OCI-LY7 (cell line): Measurements from ENCODE around the gene FSHR.

Experiments used
- CTCF ChIP-seq: fragments of 200-600 bp; sonication (generic); conservative IDR thresholded peaks from 2 replicates; pipeline ENCODE4 v1.5.1; 2014; ENCODE audit warnings: mild to moderate bottlenecking, antibody characterized with exemption, low read length, moderate library complexity, mixed read lengths
- EZH2phosphoT487 ChIP-seq: fragments of 200-600 bp; sonication (generic); IDR thresholded peaks from 2 replicates; pipeline ENCODE4 v1.6.1; 2018; ENCODE audit warnings: low read depth, borderline replicate concordance, mild to moderate bottlenecking, mixed run types, antibody characterized with exemption, low read length, moderate library complexity, mixed read lengths

- no peak for TF ChIP-seq CTCF
- TF ChIP-seq EZH2phosphoT487: no peak
These were observed 209.4 kb downstream of the FSHR start for GRCh38 chr2:48944956-48945355.
